Tibial nerve (tissue), 4 donors: Measurements from ENCODE around the gene RNASE8. TPM values are rescaled to one million over a fixed set of nuclear protein-coding genes. Genes with fewer than 3 reads are reported as not detected.

Source experiments
- DNase-seq, 2 donors: peaks; one replicate each; pipeline ENCODE4 v3.0.0-alpha.2; 2019; ENCODE audit warnings: low spot score in 2 of 2
- H3K27ac ChIP-seq, 4 donors: fragments of 200-600 bp; sonication (generic) in 3 of 4; one replicate each; pipeline ENCODE4 v1.5.1; 2017 to 2019; ENCODE audit warnings: mild to moderate bottlenecking in 1 of 4
- H3K27me3 ChIP-seq, 2 donors: fragments of 200-600 bp; sonication (generic) in 1 of 2; one replicate each; pipeline versions ENCODE4 v1.5.1 to v1.6.0; 2017 to 2019
- H3K36me3 ChIP-seq, 3 donors: fragments of 200-600 bp; sonication (generic); one replicate each; pipeline ENCODE4 v1.5.1; 2018 to 2019
- H3K4me1 ChIP-seq, 4 donors: fragments of 200-600 bp; sonication (generic) in 3 of 4; one replicate each; pipeline ENCODE4 v1.5.1; 2017 to 2019
- H3K4me3 ChIP-seq, 4 donors: fragments of 200-600 bp; sonication (generic) in 3 of 4; one replicate each; pipeline ENCODE4 v1.5.1; 2017 to 2019; ENCODE audit warnings: mild to moderate bottlenecking in 1 of 4, moderate library complexity in 1 of 4
- H3K9me3 ChIP-seq, 4 donors: fragments of 200-600 bp; sonication (generic) in 3 of 4; one replicate each; pipeline ENCODE4 v1.5.1; 2017 to 2019
- CTCF ChIP-seq, 5 experiments: fragments of 200-600 bp in 3 of 5; fragments of 450-650 bp in 2 of 5; sonication (generic) in 3 of 5; IDR thresholded peaks; one replicate each; pipeline ENCODE4 v1.5.1; 2016 to 2019; ENCODE audit warnings: antibody characterized with exemption in 5 of 5, mild to moderate bottlenecking in 3 of 5, moderate library complexity in 2 of 5
- EP300 ChIP-seq, 2 donors: sonication (generic); formaldehyde crosslinking; IDR thresholded peaks; one replicate each; pipeline ENCODE4 v1.6.1; 2017; ENCODE audit warnings: antibody characterized with exemption in 2 of 2, mild to moderate bottlenecking in 1 of 2
- POLR2A ChIP-seq, 2 donors: fragments of 450-650 bp; IDR thresholded peaks; one replicate each; pipeline ENCODE4 v1.6.1; 2017; ENCODE audit warnings: antibody characterized with exemption in 2 of 2, mild to moderate bottlenecking in 2 of 2, moderate library complexity in 2 of 2
- WGBS, 2 donors: methylation state at CpG; one replicate each; pipeline ENCODE4 v1.1.5; 2018; 5-methylcytosine and 5-hydroxymethylcytosine counted together
- total RNA-seq, 4 donors: library from RNA; depleted of rRNA; stranded (reverse); fragments of >200 nt; gene quantifications; one replicate each; pipeline ENCODE4 v1.1.0, GENCODE V29; 2016

Gene RNASE8
- total RNA-seq, 4 donors from 2014 or later, result not detected

- TF ChIP-seq POLR2A (IDR thresholded peaks at IDR 0.05) (no peak), EP300 (IDR thresholded peaks at IDR 0.05) (no peak), CTCF (IDR thresholded peaks at IDR 0.05) (no peak)
- 78% methylated on average over 3 of the region's 3 CpGs for WGBS, 2 donors
- no peak overlapping the region for H3K4me3 ChIP-seq
- H3K4me1 ChIP-seq, result peaks cover 0 to 4% (median 0%) of the 10 kb centered on the region in 4 donors
- no peaks in the 10 kb centered on the region for H3K36me3 ChIP-seq
- H3K27ac ChIP-seq, result no peak overlapping the region
- H3K9me3 ChIP-seq, result no peaks in the 10 kb centered on the region
- H3K27me3 ChIP-seq, result no peaks in the 10 kb centered on the region
- DNase-seq, result no peak
Observed at GRCh38 chr14:21050597-21050996, 7.0 kb upstream of the RNASE8 start.

GRCh38 chr14:21053184-21054122 lies 4.2 kb upstream of the RNASE8 start:
- Histone ChIP-seq H3K9me3 (no peaks in the 10 kb centered on the region), H3K4me1 (peaks cover 0 to 28% (median 3%) of the 10 kb centered on the region in 4 donors), H3K4me3 (no peak overlapping the region), H3K27me3 (no peaks in the 10 kb centered on the region), H3K36me3 (no peaks in the 10 kb centered on the region), H3K27ac (no peak overlapping the region)
- WGBS, 2 donors, result 89% methylated on average over 20 of the region's 20 CpGs
- TF ChIP-seq POLR2A (IDR thresholded peaks at IDR 0.05), result no peak
- no peak for TF ChIP-seq EP300 (IDR thresholded peaks at IDR 0.05)
- no peak for DNase-seq

GRCh38 chr14:21054123-21054767 lies 3.4 kb upstream of the RNASE8 start:
- H3K27me3 ChIP-seq, result no peaks in the 10 kb centered on the region
- H3K27ac ChIP-seq, result no peak overlapping the region
- TF ChIP-seq POLR2A (IDR thresholded peaks at IDR 0.05) (no peak), CTCF (IDR thresholded peaks at IDR 0.05) (no peak), EP300 (IDR thresholded peaks at IDR 0.05) (no peak)
- no peak for DNase-seq
- H3K4me1 ChIP-seq, result peaks cover 0 to 36% (median 4%) of the 10 kb centered on the region in 4 donors
- H3K9me3 ChIP-seq, result no peaks in the 10 kb centered on the region
- H3K36me3 ChIP-seq, result no peaks in the 10 kb centered on the region
- 60 to 78% methylated on average over 3 of the region's 3 CpGs for WGBS, 2 donors
- no peak overlapping the region for H3K4me3 ChIP-seq

GRCh38 chr14:21054768-21055145 lies 2.9 kb upstream of the RNASE8 start:
- no peaks in the 10 kb centered on the region for H3K9me3 ChIP-seq
- H3K4me1 ChIP-seq, result peaks cover 0 to 40% (median 4%) of the 10 kb centered on the region in 4 donors
- no peaks in the 10 kb centered on the region for H3K27me3 ChIP-seq
- no peak overlapping the region for H3K4me3 ChIP-seq
- TF ChIP-seq CTCF (IDR thresholded peaks at IDR 0.05) (no peak), EP300 (IDR thresholded peaks at IDR 0.05) (no peak), POLR2A (IDR thresholded peaks at IDR 0.05) (no peak)
- WGBS, 2 donors, result 83 to 91% methylated on average over 4 of the region's 4 CpGs
- H3K36me3 ChIP-seq, result no peaks in the 10 kb centered on the region
- no peak overlapping the region for H3K27ac ChIP-seq
- no peak for DNase-seq

- Histone ChIP-seq H3K4me3 (no peak overlapping the region), H3K27ac (peak overlapping the region in 1 of 4 donors; percentile 9), H3K36me3 (no peaks in the 10 kb centered on the region), H3K9me3 (no peaks in the 10 kb centered on the region), H3K27me3 (no peaks in the 10 kb centered on the region), H3K4me1 (peaks cover 0 to 48% (median 4%) of the 10 kb centered on the region in 4 donors)
- WGBS, 2 donors, result 51 to 58% methylated on average over 5 of the region's 5 CpGs
- DNase-seq, result no peak
- TF ChIP-seq CTCF (IDR thresholded peaks at IDR 0.05), result no peak
- no peak for TF ChIP-seq EP300 (IDR thresholded peaks at IDR 0.05)
- no peak for TF ChIP-seq POLR2A (IDR thresholded peaks at IDR 0.05)
Observed at GRCh38 chr14:21055432-21056117, 2.0 kb upstream of the RNASE8 start.
